GM19397 (cell line): ENCODE results near the gene ZNF441.
A peak's percentile ranks its signal among the peaks of the same experiment; 100 is the strongest.
"Not testable (repeated sequence)": the region's sequence is repeated elsewhere in the genome, so short reads cannot be mapped to it uniquely, and the experiment has no call there.

Experiments used
- ATAC-seq: cut with Tn5 transposase; IDR thresholded peaks from one replicate; pipeline ENCODE4 v1.9.1; 2021; ENCODE audit warnings: mild to moderate bottlenecking, moderate library complexity; ENCODE audit not compliant: unreplicated experiment

Gene ZNF441

GRCh38 chr19:11776669-11777068 is 9.9 kb downstream of the ZNF441 start:
- ATAC-seq: not testable (repeated sequence)

- ATAC-seq: no peak
These were observed 13.7 kb downstream of the ZNF441 start for GRCh38 chr19:11780431-11781020.

DNA sequence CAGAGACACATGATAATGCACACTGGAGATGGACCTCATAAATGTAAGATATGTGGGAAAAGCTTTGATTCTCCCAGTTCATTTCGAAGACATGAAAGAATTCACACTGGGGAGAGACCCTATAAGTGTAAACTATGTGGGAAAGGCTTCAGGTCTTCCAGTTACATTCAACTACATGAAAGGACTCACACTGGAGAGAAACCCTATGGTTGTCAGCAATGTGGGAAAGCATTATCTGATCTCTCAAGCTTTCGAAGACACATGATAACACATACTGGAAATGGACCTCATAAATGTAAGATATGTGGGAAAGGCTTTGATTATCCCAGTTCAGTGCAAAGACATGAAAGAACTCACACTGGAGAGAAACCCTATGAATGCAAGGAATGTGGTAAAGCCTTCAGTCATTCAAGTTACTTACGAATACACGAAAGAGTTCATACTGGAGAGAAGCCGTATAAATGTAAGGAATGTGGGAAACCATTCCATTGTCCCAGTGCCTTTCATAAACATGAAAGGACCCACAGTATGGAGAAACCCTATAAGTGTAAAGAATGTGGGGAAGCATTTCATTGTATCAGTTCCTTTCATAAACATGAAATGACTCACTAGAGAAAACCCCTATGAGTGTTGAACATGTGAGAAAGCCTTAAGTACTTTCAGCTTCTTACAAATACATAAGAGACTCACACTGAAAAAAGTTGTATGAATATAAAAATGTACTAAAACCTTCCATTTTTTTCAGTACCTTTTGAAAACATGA is 14.7 kb downstream of the ZNF441 start:
- ATAC-seq: no peak

GRCh38 chr19:11783767-11784166 is 17.0 kb downstream of the ZNF441 start:
- ATAC-seq: no peak

GRCh38 chr19:11784356-11784755 is 17.6 kb downstream of the ZNF441 start:
- no peak for ATAC-seq

DNA sequence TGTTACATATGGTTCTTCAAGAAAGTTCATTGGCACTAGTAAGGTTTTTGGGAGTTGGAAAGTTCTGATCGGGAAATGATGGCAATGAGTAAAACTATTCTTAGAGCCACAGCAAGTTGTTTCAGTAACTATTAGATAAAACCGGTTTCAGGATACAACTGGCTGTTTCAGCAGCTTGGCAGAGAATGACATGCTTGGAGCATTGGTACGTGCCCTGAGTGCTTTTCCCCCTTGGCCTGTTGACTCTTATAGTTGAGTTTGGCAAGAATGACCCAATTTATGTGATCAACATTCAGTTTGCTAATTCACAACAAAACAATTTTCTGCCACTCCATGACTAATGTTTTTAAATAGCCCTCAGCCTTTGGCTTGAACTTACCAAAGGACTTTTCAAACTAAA is 20.7 kb downstream of the ZNF441 start:
- ATAC-seq: no peak

GRCh38 chr19:11792942-11793341 is 26.1 kb downstream of the ZNF441 start:
- no peak for ATAC-seq

- peak; percentile 52 for ATAC-seq
These were observed 30.7 kb downstream of the ZNF441 start for GRCh38 chr19:11797491-11797890.

- peak; percentile 90 for ATAC-seq
These were observed 31.9 kb downstream of the ZNF441 start, which contains the start of gene ZNF491 for GRCh38 chr19:11798391-11799330. ZNF491 (plus strand) TSS chr19:11798523; CDS start chr19:11805954, 7,431 bp downstream.

DNA sequence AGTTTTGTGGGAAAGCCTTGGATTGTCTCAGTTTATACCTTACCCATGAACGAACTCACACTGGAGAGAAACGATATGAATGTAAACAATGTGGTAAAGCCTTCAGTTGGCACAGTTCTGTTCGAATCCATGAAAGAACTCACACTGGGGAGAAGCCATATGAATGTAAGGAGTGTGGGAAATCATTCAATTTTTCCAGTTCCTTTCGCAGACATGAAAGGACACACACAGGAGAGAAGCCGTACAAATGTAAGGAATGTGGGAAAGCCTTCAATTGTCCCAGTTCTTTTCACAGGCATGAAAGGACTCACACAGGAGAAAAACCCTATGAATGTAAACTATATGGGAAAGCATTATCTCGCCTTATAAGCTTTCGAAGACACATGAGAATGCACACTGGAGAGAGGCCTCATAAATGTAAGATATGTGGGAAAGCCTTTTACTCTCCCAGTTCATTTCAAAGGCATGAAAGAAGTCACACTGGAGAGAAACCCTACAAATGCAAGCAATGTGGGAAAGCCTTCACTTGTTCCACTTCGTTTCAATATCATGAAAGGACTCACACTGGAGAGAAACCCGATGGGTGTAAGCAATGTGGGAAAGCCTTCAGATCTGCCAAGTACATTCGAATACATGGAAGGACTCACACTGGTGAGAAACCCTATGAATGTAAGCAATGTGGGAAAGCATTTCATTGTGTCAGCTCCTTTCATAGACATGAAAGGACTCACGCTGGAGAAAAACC is 39.7 kb downstream of the ZNF441 start:
- ATAC-seq: no peak

DNA sequence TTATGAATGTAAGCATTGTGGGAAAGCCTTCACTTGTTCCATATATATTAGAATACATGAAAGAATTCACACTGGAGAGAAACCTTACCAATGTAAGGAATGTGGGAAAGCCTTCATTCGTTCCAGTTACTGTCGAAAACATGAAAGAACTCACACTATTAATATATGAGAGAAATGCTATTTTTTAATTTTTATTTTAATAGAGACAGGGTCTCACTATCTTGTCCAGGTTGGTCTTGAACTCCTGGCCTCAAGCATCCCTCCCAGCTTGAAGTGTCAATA is 40.2 kb downstream of the ZNF441 start:
- ATAC-seq: no peak

- no peak for ATAC-seq
These were observed 46.9 kb downstream of the ZNF441 start for GRCh38 chr19:11813703-11814028.

DNA sequence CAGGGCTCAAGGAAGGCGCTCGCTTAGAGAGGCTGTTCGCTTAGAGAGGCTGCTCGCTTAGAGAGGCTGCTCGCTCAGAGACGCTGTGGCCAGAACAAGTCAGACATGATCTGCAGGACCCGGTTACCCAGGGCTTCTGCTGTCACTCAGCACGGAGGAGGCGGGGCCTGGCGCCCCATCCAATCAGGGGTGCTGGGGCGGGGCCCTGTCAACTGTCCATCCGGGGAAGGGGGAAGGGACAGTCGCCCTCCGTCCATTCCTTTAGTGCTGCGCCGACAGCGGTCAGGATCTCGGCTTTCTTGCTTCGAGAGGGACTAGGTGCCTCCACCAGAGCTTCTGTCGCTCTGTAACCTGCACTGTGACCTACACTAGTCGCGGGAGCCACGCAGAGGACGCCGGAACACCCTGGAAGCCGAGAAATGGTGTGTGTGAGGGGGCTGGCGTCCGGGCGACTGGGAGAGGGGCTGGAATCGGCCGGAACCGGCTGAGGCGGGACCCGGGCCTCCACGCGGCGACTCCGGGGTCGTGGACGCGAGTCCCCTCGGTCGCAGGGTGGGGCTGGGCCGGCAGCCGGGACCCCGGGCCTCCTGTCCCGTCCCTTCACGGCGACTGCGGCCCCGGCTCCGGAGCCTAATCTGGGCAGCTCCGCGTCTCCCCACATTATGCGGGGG is 47.4 kb downstream of the ZNF441 start, which contains the start of gene ZNF440:
ZNF440 (plus strand) TSS at position 245 of the 671 bp plus-strand sequence; CDS start at position 420, 175 bp downstream.
- ATAC-seq: peak; percentile 98

DNA sequence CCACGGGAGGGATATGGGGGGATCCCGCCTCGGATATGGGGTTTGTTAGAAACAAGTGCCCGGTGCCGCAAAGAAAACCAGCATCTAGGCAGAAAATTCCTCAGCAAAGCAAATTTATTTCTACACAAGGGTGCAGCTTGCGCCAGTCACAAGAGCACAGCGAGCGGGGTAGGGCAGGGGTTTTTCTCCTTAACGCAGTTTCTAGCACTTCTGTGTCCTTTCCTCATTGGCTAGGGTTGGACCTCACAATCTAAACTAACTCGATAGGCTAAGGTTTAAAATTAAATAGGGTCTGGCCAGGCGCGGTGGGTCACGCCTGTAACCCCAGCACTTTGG is 47.9 kb downstream of the ZNF441 start:
- no peak for ATAC-seq

DNA sequence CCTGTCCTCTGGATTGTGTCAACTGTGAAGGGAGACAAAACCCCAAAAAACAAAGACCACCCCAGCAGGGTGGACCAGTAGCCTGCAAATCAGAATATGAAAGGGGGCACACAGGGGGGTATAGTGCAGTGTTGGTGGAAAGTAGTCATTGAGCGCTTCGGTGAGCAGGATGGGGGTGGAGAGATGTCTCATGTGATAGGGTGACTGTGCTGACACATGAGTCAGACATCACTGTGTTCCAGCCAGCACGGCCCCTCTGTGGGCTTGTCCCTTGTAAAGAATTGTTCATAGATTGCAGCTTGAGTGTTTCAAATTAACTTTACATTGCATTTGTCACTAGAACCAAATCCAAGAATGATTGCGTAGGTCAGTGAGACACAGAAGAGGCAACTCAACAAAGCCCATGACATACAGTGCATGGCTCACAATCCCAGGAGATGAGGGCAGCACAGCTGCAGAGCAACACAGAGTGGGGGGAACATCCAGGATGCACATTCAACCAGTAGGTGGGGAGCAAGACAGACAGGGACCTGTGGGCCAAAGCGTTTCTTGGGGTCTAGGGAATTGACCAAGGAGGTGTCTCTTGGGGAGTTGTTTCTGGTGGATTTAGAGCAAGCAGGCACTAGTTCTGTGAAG is 54.8 kb downstream of the ZNF441 start:
- ATAC-seq: no peak

DNA sequence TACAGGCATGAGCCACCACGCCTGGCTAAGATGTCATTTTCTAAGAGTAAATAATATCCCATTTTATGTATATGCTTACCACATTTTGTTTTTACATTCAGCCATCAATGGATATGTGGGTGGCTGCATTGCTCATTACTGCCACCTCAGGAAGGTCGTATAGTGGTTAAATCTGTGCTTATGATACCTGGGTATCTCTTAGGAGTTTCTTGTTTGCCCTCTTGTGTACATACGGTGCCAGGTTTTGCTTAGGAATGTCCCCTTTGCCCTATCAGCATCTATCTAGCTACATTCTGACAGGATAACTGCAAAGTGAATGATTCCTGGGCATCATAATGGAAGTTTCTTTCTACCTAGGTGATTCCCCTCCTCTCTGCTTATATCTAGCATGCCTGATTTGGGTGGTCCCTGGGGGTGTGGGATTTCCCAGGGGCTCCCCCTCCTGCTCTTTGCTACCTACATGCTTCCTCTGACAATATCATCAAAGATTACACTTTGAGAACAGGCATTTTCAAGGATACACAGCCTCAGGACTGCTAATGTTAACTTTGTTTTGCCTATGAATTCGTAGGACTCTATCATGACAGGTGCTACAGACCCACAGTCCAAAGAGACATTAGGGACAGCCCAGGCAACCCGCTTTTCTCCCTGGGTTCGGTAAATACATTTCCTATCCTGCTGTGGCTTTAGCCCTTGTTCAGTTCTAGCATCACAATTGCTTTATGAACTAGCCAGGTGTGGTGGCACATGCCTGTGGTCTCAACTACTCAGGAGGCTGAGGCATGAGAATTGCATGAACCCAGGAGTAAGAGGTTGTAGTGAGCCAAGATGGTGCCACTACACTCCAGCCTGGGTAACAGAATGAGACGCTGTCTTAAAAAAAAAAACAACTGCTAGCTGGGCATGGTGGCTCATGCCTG is 62.4 kb downstream of the ZNF441 start:
- ATAC-seq: not testable (repeated sequence)

DNA sequence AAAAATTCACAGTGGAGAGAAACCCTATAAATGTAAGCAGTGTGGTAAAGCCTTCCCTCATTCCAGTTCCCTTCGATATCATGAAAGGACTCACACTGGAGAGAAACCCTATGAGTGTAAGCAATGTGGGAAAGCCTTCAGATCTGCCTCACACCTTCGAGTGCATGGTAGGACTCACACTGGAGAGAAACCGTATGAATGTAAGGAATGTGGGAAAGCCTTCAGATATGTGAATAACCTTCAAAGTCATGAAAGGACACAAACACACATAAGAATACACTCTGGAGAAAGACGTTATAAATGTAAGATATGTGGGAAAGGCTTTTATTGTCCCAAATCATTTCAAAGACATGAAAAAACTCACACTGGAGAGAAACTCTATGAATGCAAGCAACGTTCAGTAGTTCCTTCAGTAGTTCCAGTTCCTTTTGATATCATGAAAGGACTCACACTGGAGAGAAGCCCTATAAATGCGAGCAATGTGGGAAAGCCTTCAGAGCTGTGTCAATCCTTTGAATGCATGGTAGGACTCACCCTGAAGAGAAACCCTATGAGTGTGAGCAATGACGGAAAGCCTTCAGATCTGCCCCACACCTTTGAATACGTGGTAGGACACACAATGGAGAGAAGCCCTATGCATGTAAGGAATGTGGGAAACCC is 65.6 kb downstream of the ZNF441 start:
- ATAC-seq: no peak

DNA sequence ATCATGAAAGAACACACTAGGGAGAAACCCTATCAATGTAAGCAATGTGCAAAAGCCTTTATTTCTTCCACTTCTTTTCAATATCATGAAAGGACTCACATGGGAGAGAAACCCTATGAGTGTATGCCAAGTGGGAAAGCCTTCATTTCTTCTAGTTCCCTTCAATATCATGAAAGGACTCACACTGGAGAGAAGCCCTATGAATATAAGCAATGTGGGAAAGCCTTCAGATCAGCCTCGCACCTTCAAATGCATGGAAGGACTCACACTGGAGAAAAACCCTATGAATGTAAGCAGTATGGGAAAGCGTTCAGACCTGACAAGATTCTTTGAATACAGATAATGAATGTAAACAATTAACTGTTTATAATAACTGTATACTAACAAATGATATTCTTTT is 66.7 kb downstream of the ZNF441 start:
- ATAC-seq: no peak
